Measurements from ENCODE around the gene TMEM39B.

DNA sequence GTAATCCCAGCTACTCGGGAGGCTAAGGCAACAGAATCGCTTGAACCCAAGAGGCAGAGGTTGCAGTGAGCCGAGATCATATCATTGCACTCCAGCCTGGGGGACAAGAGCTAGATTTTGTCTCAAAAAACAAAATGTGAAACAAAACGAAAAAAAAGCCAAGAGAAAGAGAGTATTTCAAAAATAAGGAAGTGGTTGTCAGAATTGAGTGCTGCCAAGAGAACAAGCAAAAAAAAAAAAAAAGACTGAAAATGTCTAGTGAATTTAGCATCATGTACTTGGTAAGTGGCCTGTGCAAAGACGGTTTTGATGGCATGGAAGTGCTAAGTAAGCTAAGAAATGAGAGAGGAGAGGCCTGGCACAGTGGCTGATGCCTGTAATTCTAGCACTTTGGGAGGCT lies 49.4 kb downstream of the TMEM39B start:
- TF ChIP-seq, protein P1, sequence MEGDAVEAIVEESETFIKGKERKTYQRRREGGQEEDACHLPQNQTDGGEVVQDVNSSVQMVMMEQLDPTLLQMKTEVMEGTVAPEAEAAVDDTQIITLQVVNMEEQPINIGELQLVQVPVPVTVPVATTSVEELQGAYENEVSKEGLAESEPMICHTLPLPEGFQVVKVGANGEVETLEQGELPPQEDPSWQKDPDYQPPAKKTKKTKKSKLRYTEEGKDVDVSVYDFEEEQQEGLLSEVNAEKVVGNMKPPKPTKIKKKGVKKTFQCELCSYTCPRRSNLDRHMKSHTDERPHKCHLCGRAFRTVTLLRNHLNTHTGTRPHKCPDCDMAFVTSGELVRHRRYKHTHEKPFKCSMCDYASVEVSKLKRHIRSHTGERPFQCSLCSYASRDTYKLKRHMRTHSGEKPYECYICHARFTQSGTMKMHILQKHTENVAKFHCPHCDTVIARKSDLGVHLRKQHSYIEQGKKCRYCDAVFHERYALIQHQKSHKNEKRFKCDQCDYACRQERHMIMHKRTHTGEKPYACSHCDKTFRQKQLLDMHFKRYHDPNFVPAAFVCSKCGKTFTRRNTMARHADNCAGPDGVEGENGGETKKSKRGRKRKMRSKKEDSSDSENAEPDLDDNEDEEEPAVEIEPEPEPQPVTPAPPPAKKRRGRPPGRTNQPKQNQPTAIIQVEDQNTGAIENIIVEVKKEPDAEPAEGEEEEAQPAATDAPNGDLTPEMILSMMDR (IDR thresholded peaks at IDR 0.05) = no peak
- TF ChIP-seq POLR2AphosphoS5 (IDR thresholded peaks at IDR 0.05) (no peak), EP300 (IDR thresholded peaks at IDR 0.05) (no peak), POLR2A (IDR thresholded peaks at IDR 0.05; ENCODE audit: low read depth) (no peak)
